IPS DF 6.9 (cell line): ENCODE measurements around the gene PLEKHG3.

Experiments used
- DNase-seq: peaks from one replicate; pipeline ENCODE4 v3.0.0-alpha.2; 2013; ENCODE audit warnings: low read depth, low spot score
- H3K27ac ChIP-seq: one replicate; pipeline ENCODE4 v1.5.1; 2013; ENCODE audit warnings: low read length, control low read depth
- H3K27me3 ChIP-seq: 2 replicates; pipeline ENCODE4 v1.6.1; 2013; ENCODE audit warnings: mild to moderate bottlenecking, low read length; ENCODE audit not compliant: control insufficient read depth, insufficient read depth
- H3K36me3 ChIP-seq: 2 replicates; pipeline ENCODE4 v1.6.1; 2013; ENCODE audit warnings: low read length; ENCODE audit not compliant: control insufficient read depth, insufficient read depth
- H3K4me1 ChIP-seq: 2 replicates; pipeline ENCODE4 v1.6.1; 2013; ENCODE audit warnings: low read length; ENCODE audit not compliant: control insufficient read depth, insufficient read depth
- H3K4me3 ChIP-seq: 2 replicates; pipeline ENCODE4 v1.5.1; 2013; ENCODE audit warnings: mild to moderate bottlenecking, low read length
- H3K9me3 ChIP-seq: 2 replicates; pipeline ENCODE4 v1.6.1; 2013; ENCODE audit warnings: low read length, inconsistent platforms; ENCODE audit not compliant: control insufficient read depth, insufficient read depth
- WGBS: extraction: QIAGEN DNeasy Blood & Tissue Kit; methylation state at CpG from one replicate; pipeline ENCODE4 v1.1.7; 2013; ENCODE audit warnings: mixed read lengths, missing lambda C conversion rate; ENCODE audit not compliant: insufficient read length, insufficient coverage; 5-methylcytosine and 5-hydroxymethylcytosine counted together

The PLEKHG3 gene

GRCh38 chr14:64675312-64675711 is 28.9 kb upstream of the PLEKHG3 start:
- no peaks in the 10 kb centered on the region for H3K9me3 ChIP-seq

DNA sequence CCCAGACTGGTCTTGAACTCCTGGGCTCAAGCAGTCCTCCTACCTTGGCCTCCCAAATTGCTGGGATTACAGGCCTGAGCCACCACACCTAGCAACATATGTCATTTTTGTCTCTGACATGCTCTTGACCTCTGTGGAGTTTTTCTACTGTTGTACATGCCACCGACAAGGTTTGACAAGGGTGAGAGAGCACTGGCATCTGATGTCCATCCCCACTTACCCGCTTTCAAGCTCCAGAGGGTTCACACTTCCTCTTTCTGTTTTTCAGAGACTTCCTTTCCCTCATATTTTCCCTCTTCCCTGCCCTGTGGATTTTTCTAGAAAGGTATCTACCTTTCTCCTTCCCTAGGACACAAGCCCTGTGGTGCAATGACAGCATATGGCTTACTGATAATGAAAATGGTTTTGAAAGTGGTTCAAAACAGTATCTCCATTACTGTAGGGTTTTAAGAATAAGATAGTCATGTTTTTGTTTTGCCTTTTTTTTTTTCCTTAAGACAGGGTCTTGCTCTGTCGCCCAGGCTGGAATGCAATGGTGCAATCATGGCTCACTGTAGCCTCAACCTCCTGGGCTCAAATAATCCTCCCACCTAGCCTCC is 27.7 kb upstream of the PLEKHG3 start:
- WGBS = no CpG with 5 or more reads among the region's 3 CpGs
- no peak overlapping the region for H3K27ac ChIP-seq

More at GRCh38 chr14:64675312-64675711, 28.9 kb upstream of the PLEKHG3 start:
- H3K36me3 ChIP-seq = no peaks in the 10 kb centered on the region
- no CpG with 5 or more reads among the region's 3 CpGs for WGBS
- no peak overlapping the region for H3K4me3 ChIP-seq
- no peak overlapping the region for H3K27ac ChIP-seq
- no peaks in the 10 kb centered on the region for H3K27me3 ChIP-seq
- DNase-seq = no peak
- no peaks in the 10 kb centered on the region for H3K4me1 ChIP-seq

DNA sequence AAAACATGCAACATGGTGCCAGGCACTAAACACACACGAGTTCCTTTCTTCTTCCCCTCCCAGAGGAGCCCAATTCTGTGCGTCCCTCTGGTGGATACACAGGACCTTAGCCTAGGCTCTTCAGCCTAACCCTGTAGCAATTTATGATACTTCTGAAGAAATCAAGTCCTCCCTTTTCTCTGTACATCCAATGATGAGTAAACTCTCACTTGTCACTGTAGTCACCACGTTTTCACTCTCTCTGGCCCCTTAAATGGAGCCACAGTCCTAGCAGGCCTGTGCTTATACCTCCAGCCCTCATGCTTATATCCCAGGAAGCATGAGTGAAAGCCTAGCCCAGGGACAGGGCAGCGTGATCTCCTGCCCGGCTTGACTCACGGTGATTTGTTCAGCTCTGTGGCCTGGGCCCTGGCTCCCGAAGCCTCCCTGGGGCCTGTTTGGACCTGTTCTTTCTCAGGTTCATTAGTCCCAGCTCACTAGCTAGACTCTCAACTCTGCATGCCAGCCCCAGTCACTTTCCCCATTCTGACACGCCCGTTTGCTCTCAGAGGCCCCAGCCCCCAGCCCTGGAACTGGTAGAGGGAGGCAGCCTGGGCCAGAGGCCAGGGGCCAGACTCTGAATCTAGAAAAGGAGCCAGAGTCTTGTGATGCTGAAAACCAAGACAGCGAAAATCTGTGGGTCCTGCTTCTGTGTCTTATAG is 24.1 kb upstream of the PLEKHG3 start:
- H3K36me3 ChIP-seq = no peaks in the 10 kb centered on the region
- DNase-seq = no peak
- H3K27me3 ChIP-seq = no peaks in the 10 kb centered on the region
- H3K4me1 ChIP-seq = no peaks in the 10 kb centered on the region; the same call in 1 of the 2 replicates
- no peak overlapping the region for H3K4me3 ChIP-seq
- no peaks in the 10 kb centered on the region for H3K9me3 ChIP-seq
- H3K27ac ChIP-seq = no peak overlapping the region
- WGBS = no CpG with 5 or more reads among the region's 10 CpGs

More for the DNA sequence above, 27.7 kb upstream of the PLEKHG3 start:
- DNase-seq = no peak
- Histone ChIP-seq H3K4me1 (no peaks in the 10 kb centered on the region), H3K27me3 (no peaks in the 10 kb centered on the region), H3K36me3 (no peaks in the 10 kb centered on the region), H3K9me3 (no peaks in the 10 kb centered on the region), H3K4me3 (no peak overlapping the region)

DNA sequence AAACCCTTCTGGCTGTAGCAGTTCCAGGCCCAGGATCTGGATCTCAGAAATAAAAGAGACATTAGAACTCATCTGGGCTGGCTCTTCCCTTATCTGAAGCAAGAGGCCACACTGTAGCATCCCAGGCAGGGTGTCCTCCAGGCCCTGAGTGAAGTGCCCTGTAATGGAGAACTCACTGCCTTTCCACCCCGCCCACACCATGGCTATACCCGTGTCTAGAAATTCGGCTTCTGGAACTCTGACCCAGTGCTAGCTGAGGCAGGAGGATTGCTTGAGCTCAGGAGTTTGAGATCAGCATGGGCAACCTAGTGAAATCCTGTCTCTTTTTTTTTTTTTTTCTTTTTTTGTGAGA is 23.5 kb upstream of the PLEKHG3 start:
- no peaks in the 10 kb centered on the region for H3K27me3 ChIP-seq
- no CpG with 5 or more reads among the region's 3 CpGs for WGBS
- H3K27ac ChIP-seq = no peak overlapping the region
- no peaks in the 10 kb centered on the region for H3K9me3 ChIP-seq
- H3K36me3 ChIP-seq = no peaks in the 10 kb centered on the region
- no peak for DNase-seq
- H3K4me3 ChIP-seq = no peak overlapping the region
- no peaks in the 10 kb centered on the region; the same call in 1 of the 2 replicates for H3K4me1 ChIP-seq

GRCh38 chr14:64681796-64682710 is 22.2 kb upstream of the PLEKHG3 start:
- Histone ChIP-seq H3K27ac (no peak overlapping the region), H3K4me3 (no peak overlapping the region), H3K27me3 (no peaks in the 10 kb centered on the region), H3K4me1 (no peaks in the 10 kb centered on the region; the same call in 1 of the 2 replicates), H3K9me3 (no peaks in the 10 kb centered on the region), H3K36me3 (no peaks in the 10 kb centered on the region)
- no peak for DNase-seq
- WGBS = no CpG with 5 or more reads among the region's 15 CpGs

GRCh38 chr14:64682843-64683242 is 21.4 kb upstream of the PLEKHG3 start:
- H3K4me3 ChIP-seq = no peak overlapping the region
- no peaks in the 10 kb centered on the region for H3K9me3 ChIP-seq
- no peaks in the 10 kb centered on the region for H3K27me3 ChIP-seq
- no peaks in the 10 kb centered on the region for H3K36me3 ChIP-seq
- no CpG with 5 or more reads among the region's 5 CpGs for WGBS
- no peak overlapping the region for H3K27ac ChIP-seq
- H3K4me1 ChIP-seq = no peaks in the 10 kb centered on the region; the same call in 1 of the 2 replicates
- no peak for DNase-seq

GRCh38 chr14:64683264-64683663 is 21.0 kb upstream of the PLEKHG3 start:
- DNase-seq = no peak
- Histone ChIP-seq H3K36me3 (no peaks in the 10 kb centered on the region), H3K27me3 (no peaks in the 10 kb centered on the region), H3K4me3 (no peak overlapping the region), H3K4me1 (no peaks in the 10 kb centered on the region; the same call in 1 of the 2 replicates), H3K27ac (no peak overlapping the region), H3K9me3 (no peaks in the 10 kb centered on the region)
- WGBS = no CpG with 5 or more reads among the region's 15 CpGs

- no peaks in the 10 kb centered on the region for H3K27me3 ChIP-seq
- H3K36me3 ChIP-seq = no peaks in the 10 kb centered on the region
- no peaks in the 10 kb centered on the region; the same call in 1 of the 2 replicates for H3K4me1 ChIP-seq
- no CpG with 5 or more reads among the region's 6 CpGs for WGBS
- DNase-seq = no peak
- H3K27ac ChIP-seq = no peak overlapping the region
- H3K4me3 ChIP-seq = no peak overlapping the region
- no peaks in the 10 kb centered on the region for H3K9me3 ChIP-seq
These were observed 20.1 kb upstream of the PLEKHG3 start for GRCh38 chr14:64684091-64684490.

- H3K27ac ChIP-seq = no peak overlapping the region
- H3K4me3 ChIP-seq = no peak overlapping the region
- WGBS = 100% methylated on average over 1 of the region's 10 CpGs
- no peaks in the 10 kb centered on the region for H3K27me3 ChIP-seq
- no peaks in the 10 kb centered on the region for H3K36me3 ChIP-seq
- no peaks in the 10 kb centered on the region; the same call in 1 of the 2 replicates for H3K4me1 ChIP-seq
- no peaks in the 10 kb centered on the region for H3K9me3 ChIP-seq
- no peak for DNase-seq
These were observed 18.6 kb upstream of the PLEKHG3 start for GRCh38 chr14:64685371-64686281.

GRCh38 chr14:64686282-64686615 is 18.0 kb upstream of the PLEKHG3 start:
- H3K9me3 ChIP-seq = no peaks in the 10 kb centered on the region
- DNase-seq = no peak
- WGBS = no CpG with 5 or more reads among the region's 7 CpGs

More at GRCh38 chr14:64686282-64686615, 18.0 kb upstream of the PLEKHG3 start:
- Histone ChIP-seq H3K36me3 (no peaks in the 10 kb centered on the region), H3K4me3 (no peak overlapping the region), H3K4me1 (no peaks in the 10 kb centered on the region; the same call in 1 of the 2 replicates), H3K27me3 (no peaks in the 10 kb centered on the region), H3K27ac (no peak overlapping the region)
